Measurements from ENCODE around the gene DIAPH2.

DIAPH2 gene

DNA sequence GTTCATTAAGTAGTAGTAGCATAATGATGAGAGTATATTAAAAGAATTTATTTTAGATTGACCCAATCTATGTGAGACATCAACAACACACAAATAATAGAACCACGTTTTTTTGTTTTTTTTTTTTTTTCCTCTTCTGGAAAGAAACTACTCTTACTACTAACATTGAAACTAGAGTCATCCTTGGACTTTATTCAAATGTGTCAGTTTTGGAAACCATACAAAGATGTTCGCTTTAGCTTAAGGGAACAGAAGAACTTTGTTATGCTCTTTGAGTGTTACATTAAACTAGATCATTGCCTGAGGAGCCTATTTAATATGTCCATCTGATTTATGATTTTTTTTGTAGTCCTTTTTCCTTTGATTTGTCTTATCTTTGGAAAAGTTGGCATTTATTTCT, 365.8 kb downstream of the DIAPH2 start:
- TF ChIP-seq, protein P1, sequence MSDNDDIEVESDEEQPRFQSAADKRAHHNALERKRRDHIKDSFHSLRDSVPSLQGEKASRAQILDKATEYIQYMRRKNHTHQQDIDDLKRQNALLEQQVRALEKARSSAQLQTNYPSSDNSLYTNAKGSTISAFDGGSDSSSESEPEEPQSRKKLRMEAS (IDR thresholded peaks at IDR 0.05; ENCODE audit: low read depth, low read length): no peak
- TF ChIP-seq MYC (IDR thresholded peaks at IDR 0.05; ENCODE audit: low read depth, low read length): no peak
- no peak for TF ChIP-seq POLR2A (IDR thresholded peaks at IDR 0.05; ENCODE audit: extremely low read depth, insufficient read length)
- TF ChIP-seq, protein P2, sequence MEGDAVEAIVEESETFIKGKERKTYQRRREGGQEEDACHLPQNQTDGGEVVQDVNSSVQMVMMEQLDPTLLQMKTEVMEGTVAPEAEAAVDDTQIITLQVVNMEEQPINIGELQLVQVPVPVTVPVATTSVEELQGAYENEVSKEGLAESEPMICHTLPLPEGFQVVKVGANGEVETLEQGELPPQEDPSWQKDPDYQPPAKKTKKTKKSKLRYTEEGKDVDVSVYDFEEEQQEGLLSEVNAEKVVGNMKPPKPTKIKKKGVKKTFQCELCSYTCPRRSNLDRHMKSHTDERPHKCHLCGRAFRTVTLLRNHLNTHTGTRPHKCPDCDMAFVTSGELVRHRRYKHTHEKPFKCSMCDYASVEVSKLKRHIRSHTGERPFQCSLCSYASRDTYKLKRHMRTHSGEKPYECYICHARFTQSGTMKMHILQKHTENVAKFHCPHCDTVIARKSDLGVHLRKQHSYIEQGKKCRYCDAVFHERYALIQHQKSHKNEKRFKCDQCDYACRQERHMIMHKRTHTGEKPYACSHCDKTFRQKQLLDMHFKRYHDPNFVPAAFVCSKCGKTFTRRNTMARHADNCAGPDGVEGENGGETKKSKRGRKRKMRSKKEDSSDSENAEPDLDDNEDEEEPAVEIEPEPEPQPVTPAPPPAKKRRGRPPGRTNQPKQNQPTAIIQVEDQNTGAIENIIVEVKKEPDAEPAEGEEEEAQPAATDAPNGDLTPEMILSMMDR (IDR thresholded peaks at IDR 0.05; ENCODE audit: low read depth, low read length): no peak
- no peak for DNase-seq (ENCODE audit: low read depth)
- H3K4me3 ChIP-seq (ENCODE audit: low read depth, low read length): no peak overlapping the region

- TF ChIP-seq POLR2A (IDR thresholded peaks at IDR 0.05; ENCODE audit: extremely low read depth, insufficient read length) (no peak), MYC (IDR thresholded peaks at IDR 0.05; ENCODE audit: low read depth, low read length) (no peak)
- TF ChIP-seq, protein P1 (IDR thresholded peaks at IDR 0.05; ENCODE audit: low read depth, low read length): no peak
- TF ChIP-seq, protein P2 (IDR thresholded peaks at IDR 0.05; ENCODE audit: low read depth, low read length): no peak
- no peak for DNase-seq (ENCODE audit: low read depth)
- no peak overlapping the region for H3K4me3 ChIP-seq (ENCODE audit: low read depth, low read length)
Measured at GRCh38 chrX:97057349-97057909, 372.8 kb downstream of the DIAPH2 start.

GRCh38 chrX:97060020-97060419, 375.4 kb downstream of the DIAPH2 start:
- no peak for DNase-seq (ENCODE audit: low read depth)
- TF ChIP-seq POLR2A (IDR thresholded peaks at IDR 0.05; ENCODE audit: extremely low read depth, insufficient read length): no peak
- TF ChIP-seq MYC (IDR thresholded peaks at IDR 0.05; ENCODE audit: low read depth, low read length): no peak
- TF ChIP-seq, protein P1 (IDR thresholded peaks at IDR 0.05; ENCODE audit: low read depth, low read length): no peak
- TF ChIP-seq, protein P2 (IDR thresholded peaks at IDR 0.05; ENCODE audit: low read depth, low read length): no peak
- H3K4me3 ChIP-seq (ENCODE audit: low read depth, low read length): no peak overlapping the region

DNA sequence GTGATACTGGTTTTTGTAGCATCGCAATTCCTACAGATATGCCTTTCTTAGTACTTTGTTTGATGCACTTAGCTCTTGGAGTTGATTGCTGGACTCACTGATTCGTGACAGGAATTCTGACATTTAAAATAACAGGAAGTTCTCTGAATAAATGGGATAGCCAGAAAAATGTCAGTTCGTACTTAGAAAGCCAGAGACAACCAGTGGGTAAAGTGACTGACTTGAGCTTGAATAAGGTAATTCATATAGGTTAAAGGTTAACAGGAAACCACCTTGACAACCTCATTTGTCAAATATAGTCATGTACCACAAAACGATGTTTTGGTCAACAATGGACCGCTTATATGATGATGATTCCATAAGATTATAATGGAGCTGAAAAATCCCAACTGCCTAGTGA, 380.4 kb downstream of the DIAPH2 start:
- no peak for DNase-seq (ENCODE audit: low read depth)
- TF ChIP-seq MYC (IDR thresholded peaks at IDR 0.05; ENCODE audit: low read depth, low read length): no peak
- no peak for TF ChIP-seq POLR2A (IDR thresholded peaks at IDR 0.05; ENCODE audit: extremely low read depth, insufficient read length)
- TF ChIP-seq, protein P1 (IDR thresholded peaks at IDR 0.05; ENCODE audit: low read depth, low read length): no peak
- TF ChIP-seq, protein P2 (IDR thresholded peaks at IDR 0.05; ENCODE audit: low read depth, low read length): no peak
- H3K4me3 ChIP-seq (ENCODE audit: low read depth, low read length): no peak overlapping the region

DNA sequence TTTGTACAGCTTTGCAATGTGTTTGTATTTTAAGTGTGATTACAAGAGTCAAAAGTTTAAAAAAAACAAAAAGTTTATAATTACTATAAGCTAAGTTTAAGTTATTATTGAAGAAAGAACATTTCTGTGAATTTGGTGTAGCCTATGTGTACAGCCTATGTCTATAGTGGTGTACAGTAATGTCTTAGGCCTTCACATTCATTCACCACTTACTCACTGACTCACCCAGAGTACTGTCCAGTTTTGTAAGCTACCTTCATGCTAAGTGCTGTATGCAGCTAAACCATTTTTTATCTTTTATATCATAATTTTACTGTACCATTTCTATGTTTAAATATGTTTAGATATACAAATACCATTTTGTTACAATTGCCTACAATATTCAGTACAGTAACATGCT, 381.3 kb downstream of the DIAPH2 start:
- no peak for DNase-seq (ENCODE audit: low read depth)
- no peak overlapping the region for H3K4me3 ChIP-seq (ENCODE audit: low read depth, low read length)
- TF ChIP-seq, protein P1 (IDR thresholded peaks at IDR 0.05; ENCODE audit: low read depth, low read length): no peak
- TF ChIP-seq MYC (IDR thresholded peaks at IDR 0.05; ENCODE audit: low read depth, low read length) (no peak), POLR2A (IDR thresholded peaks at IDR 0.05; ENCODE audit: extremely low read depth, insufficient read length) (no peak)
- TF ChIP-seq, protein P2 (IDR thresholded peaks at IDR 0.05; ENCODE audit: low read depth, low read length): no peak

Data from NB4 (cell line).